ENCODE data around the gene MCU. TPM values are rescaled to one million over a fixed set of nuclear protein-coding genes. Genes with fewer than 3 reads are reported as not detected.
"Not testable (repeated sequence)": the region's sequence is repeated elsewhere in the genome, so short reads cannot be mapped to it uniquely, and the experiment has no call there.

Gene MCU
- total RNA-seq, 1 donor from 2014 or later = 27.2 TPM

DNA sequence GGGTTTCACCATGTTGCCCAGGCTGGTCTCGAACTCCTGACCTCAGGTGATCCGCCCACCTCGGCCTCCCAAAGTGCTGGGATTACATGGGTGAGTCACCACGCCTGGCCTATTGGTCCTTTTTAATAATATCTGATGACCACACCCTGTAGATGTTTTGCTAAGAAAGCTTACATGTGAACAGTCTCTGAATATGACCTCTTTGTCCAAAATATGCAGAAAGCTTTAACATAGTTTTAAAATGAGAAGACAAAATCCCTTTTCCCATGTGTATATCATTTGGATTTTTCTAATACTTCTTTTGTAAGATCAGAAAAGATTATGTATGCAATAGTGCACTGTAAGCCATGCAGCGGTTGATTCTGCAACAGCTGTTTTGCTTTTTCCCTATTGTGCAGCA lies 38.5 kb downstream of the MCU start:
- TF ChIP-seq CTCF (conservative IDR thresholded peaks at IDR 0.05; ENCODE audit: low read depth, low read length) = no peak
- DNase-seq (ENCODE audit: low read depth) = no peak
- H3K4me3 ChIP-seq (ENCODE audit: low read depth, low read length) = no peak overlapping the region

- DNase-seq (ENCODE audit: low read depth) = no peak
- no peak for TF ChIP-seq CTCF (conservative IDR thresholded peaks at IDR 0.05; ENCODE audit: low read depth, low read length)
- no peak overlapping the region for H3K4me3 ChIP-seq (ENCODE audit: low read depth, low read length)
Measured at GRCh38 chr10:72731916-72732419, 40.0 kb downstream of the MCU start.

- TF ChIP-seq CTCF (conservative IDR thresholded peaks at IDR 0.05; ENCODE audit: low read depth, low read length) = no peak
- no peak overlapping the region for H3K4me3 ChIP-seq (ENCODE audit: low read depth, low read length)
- no peak for DNase-seq (ENCODE audit: low read depth)
Measured at GRCh38 chr10:72732521-72732920, 40.6 kb downstream of the MCU start.

DNA sequence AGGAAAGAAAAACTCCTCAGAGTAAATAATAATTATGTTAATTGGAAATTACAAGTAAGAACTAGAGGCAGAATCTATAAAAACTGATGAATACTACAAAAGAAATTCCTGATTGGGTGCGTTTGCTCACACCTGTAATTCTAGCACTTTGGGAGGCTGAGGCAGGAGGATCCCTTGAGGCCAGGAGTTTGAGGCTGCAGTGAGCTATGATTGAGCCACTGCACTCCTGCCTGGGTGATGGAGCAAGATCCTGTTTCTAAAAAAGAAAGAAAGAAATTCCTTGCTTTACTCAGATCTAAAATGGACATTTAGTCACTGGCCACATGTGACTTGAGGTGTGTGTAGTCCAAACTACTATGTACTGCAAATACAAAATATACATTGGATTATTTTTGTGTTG lies 42.0 kb downstream of the MCU start:
- DNase-seq (ENCODE audit: low read depth) = no peak
- H3K4me3 ChIP-seq (ENCODE audit: low read depth, low read length) = no peak overlapping the region
- no peak for TF ChIP-seq CTCF (conservative IDR thresholded peaks at IDR 0.05; ENCODE audit: low read depth, low read length)

- H3K4me3 ChIP-seq (ENCODE audit: low read depth, low read length) = no peak overlapping the region
- DNase-seq (ENCODE audit: low read depth) = no peak
- TF ChIP-seq CTCF (conservative IDR thresholded peaks at IDR 0.05; ENCODE audit: low read depth, low read length) = no peak
Measured at GRCh38 chr10:72735288-72735936, 43.5 kb downstream of the MCU start.

GRCh38 chr10:72736176-72736827 lies 44.4 kb downstream of the MCU start:
- DNase-seq (ENCODE audit: low read depth) = no peak
- no peak for TF ChIP-seq CTCF (conservative IDR thresholded peaks at IDR 0.05; ENCODE audit: low read depth, low read length)
- H3K4me3 ChIP-seq (ENCODE audit: low read depth, low read length) = no peak overlapping the region

GRCh38 chr10:72736828-72737220 lies 44.9 kb downstream of the MCU start:
- no peak overlapping the region for H3K4me3 ChIP-seq (ENCODE audit: low read depth, low read length)
- no peak for DNase-seq (ENCODE audit: low read depth)

GRCh38 chr10:72737357-72737756 lies 45.4 kb downstream of the MCU start:
- DNase-seq (ENCODE audit: low read depth); H3K4me3 ChIP-seq (ENCODE audit: low read depth, low read length): not testable (repeated sequence)

More at GRCh38 chr10:72736828-72737220, 44.9 kb downstream of the MCU start:
- TF ChIP-seq CTCF (conservative IDR thresholded peaks at IDR 0.05; ENCODE audit: low read depth, low read length) = no peak
